GM10248 (cell line): ENCODE data around the gene ZNF804B.

Source experiments
- CTCF ChIA-PET: fragments of 300-600 bp; sonication (Branson Sonifier 250); formaldehyde crosslinking; extraction: SDS; loops from one replicate; lab custom pipeline; 2021; ENCODE audit warnings: antibody characterized with exemption; lab: Yijun Ruan, JAX
- POLR2A ChIA-PET: fragments of 350-650 bp; sonication (Branson Sonifier 250); formaldehyde crosslinking; extraction: SDS; loops from one replicate; lab custom pipeline; 2020; ENCODE audit warnings: antibody characterized with exemption; lab: Yijun Ruan, JAX
- DNase-seq: peaks from one replicate; pipeline ENCODE4 v3.0.0; 2012; ENCODE audit errors: extremely low spot score
- TF ChIP-seq, protein P1 (sequence below): IDR thresholded peaks from 2 replicates; pipeline ENCODE4 v1.5.1; 2012; ENCODE audit warnings: mild to moderate bottlenecking, low read depth; ENCODE audit errors: extremely low read depth, missing control alignments, control extremely low read depth

Gene ZNF804B

DNA sequence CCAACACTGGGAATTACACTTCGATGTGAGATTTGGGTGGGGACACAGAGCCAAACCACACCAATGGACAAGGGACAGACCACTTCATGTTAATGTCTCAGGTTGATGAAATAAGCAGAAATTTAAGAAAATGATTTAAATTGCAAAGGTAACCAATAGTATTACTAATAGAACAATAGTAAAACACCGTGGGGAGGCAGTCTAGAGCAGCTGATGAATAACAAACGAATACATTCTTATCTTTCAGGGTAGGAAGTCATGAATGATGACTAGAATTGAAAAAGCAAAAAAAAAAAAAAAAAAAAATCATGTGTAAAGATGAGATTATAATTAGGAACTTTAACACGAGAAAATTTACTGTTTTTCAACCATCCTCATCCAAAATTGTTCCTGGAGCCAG lies 207.9 kb downstream of the ZNF804B start:
- TF ChIP-seq, protein P1, sequence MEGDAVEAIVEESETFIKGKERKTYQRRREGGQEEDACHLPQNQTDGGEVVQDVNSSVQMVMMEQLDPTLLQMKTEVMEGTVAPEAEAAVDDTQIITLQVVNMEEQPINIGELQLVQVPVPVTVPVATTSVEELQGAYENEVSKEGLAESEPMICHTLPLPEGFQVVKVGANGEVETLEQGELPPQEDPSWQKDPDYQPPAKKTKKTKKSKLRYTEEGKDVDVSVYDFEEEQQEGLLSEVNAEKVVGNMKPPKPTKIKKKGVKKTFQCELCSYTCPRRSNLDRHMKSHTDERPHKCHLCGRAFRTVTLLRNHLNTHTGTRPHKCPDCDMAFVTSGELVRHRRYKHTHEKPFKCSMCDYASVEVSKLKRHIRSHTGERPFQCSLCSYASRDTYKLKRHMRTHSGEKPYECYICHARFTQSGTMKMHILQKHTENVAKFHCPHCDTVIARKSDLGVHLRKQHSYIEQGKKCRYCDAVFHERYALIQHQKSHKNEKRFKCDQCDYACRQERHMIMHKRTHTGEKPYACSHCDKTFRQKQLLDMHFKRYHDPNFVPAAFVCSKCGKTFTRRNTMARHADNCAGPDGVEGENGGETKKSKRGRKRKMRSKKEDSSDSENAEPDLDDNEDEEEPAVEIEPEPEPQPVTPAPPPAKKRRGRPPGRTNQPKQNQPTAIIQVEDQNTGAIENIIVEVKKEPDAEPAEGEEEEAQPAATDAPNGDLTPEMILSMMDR: no peak
- CTCF ChIA-PET: no interaction called here
- POLR2A ChIA-PET: no interaction called here
- DNase-seq: no peak

DNA sequence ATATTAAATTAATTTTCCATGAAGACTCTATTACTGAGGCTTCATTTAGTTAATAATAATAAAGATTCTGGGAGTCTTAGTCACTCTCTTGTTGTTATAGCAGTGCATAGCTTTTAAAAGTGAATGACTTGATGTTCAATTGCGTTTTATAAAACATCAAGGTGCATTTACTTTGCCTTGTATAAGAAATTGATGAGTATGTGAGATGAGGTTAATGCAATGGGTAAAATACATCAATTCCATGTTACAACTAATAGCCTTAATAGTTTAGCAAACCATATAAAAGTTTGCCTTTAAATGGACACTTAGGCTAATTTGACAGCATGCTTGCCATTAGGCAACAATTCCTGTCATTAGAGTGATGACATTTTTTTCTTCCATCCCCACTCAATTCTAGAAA lies 209.7 kb downstream of the ZNF804B start:
- CTCF ChIA-PET: interaction anchor here (1.8 kb wide), 1 partner anchor 9 kb away, joined by 7 read pairs; no protein-coding TSS in a partner anchor
- no peak for DNase-seq

DNA sequence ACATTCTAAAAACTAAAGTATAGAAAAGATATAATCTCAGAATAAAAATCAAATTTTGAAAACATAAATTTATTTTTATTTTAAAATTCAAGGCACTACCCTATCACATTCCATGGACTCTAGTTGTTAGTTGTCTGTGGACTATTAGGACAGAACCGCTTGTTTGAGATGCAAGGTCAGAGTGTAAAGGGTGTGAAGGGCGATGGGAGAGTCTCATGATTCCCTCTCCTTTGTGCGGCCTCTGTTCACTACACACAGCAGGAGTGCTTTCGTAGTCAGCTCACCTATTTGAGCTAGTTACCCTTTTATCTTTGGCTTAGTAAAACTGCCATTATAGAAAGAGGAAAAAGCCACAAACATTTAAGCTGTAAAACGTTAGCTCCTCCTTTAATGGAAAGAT lies 225.8 kb downstream of the ZNF804B start:
- POLR2A ChIA-PET: no interaction called here
- no peak for DNase-seq
- CTCF ChIA-PET: no interaction called here
- TF ChIP-seq, protein P1: no peak

More for the DNA sequence above, 209.7 kb downstream of the ZNF804B start:
- POLR2A ChIA-PET: no interaction called here
- TF ChIP-seq, protein P1: no peak

DNA sequence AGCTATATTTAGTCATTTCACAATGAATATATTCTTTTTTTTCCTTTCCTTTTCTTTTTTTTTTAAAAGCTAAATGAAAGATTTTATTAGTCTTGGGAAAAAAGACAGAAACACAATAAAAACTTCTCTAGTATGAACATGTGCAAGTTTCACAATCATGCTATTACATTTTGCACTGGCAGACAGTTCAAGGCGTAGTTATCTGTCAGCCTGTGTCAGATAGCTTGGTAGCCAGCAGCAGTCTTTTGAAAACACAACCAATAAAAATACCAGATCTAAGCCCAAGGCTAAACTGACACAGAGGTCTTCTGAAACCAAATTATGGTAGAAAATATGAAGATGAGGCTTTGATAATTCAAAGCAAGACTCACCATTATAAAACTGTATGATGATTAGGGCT lies 241.8 kb downstream of the ZNF804B start:
- ChIA-PET CTCF (interaction anchor here (1.3 kb wide), 1 partner anchor 15 kb away, joined by 3 read pairs; no protein-coding TSS in a partner anchor), POLR2A (no interaction called here)

DNA sequence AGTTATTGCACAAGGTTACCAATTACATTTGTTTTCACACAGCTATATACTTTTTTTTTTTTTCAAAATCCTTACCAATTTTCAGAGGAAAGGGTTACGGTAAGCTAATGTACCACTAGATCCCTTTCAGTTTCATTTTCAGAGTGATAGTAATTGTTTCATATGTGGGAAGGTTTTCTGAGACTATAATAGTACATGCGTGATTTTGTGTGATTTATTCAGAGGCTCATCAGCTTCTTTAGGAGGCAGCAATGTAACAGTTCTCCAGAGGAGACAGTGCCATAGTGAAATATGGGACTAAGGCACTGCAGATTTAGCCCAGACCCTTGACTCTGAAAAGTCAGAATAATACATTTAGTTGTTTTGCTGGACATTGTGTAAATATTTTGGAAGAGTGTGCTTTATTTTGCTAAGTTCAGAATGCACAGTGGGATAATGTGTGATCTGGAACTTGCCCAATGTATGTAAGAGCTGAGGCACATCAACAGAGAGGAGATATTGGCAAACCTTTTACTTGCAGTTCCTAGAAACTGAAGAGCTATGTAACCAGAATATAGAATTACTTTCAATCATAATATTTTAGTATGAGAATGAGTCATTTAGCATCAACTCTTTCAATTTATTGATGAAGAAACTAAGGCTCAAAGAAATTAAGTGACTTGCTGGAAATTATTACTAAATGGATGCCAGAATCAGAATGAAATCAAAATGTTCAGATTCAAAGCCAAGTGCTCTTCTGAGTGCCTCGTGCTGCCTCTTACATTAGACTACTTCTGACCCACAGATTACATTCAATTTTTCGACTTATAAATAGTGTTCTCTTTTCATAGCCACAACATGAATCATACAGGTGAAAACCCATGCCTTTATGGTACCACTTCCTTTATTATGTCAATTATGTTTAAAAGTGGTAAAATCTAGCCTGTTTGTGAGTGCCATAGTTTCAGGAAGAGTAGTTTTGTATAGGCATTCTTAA lies 243.8 kb downstream of the ZNF804B start:
- ChIA-PET CTCF (interaction anchor here (1.2 kb wide), 2 partner anchors 16 to 21 kb away, joined by 3 read pairs; no protein-coding TSS in a partner anchor), POLR2A (no interaction called here)
- TF ChIP-seq, protein P1: no peak
- DNase-seq: peak; percentile 8

More for the DNA sequence above, 241.8 kb downstream of the ZNF804B start:
- TF ChIP-seq, protein P1: no peak
- no peak for DNase-seq

DNA sequence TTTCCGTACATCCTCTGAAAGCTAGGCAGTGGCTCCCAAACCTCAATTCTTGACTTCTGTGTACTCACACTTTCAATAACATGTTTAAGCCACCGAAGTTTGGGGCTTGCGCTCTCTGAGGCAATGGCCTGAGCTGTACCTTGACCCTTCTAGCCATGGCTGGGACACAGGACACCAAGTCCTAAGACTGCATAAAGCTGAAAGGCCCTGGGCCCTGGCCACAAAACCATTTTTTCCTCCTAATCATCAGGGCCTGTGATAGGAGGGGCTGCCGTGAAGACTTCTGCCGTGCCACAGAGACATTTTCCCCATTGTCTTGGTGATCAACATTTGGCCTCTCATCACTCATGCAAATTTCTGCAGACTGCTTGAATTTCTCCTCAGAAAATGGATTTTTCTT lies 252.5 kb downstream of the ZNF804B start:
- no peak for DNase-seq
- CTCF ChIA-PET: no interaction called here
- POLR2A ChIA-PET: no interaction called here
- TF ChIP-seq, protein P1: no peak
